Measurements from ENCODE around the gene EGFLAM. TPM values are rescaled to one million over a fixed set of nuclear protein-coding genes. Genes with fewer than 3 reads are reported as not detected.

Gene EGFLAM
- polyA plus RNA-seq, 1 donor from 2014 or later: not detected

- Histone ChIP-seq H3K4me2 (ENCODE audit: low read length) (no peak overlapping the region), H3F3A (ENCODE audit: insufficient read depth, low read length, poor library complexity, severe bottlenecking) (no peaks in the 10 kb centered on the region), H3K27me3 (ENCODE audit: insufficient read depth, low read depth, low read length) (no peaks in the 10 kb centered on the region), H3K36me3 (ENCODE audit: insufficient read depth, low read length) (no peaks in the 10 kb centered on the region), H3K4me3 (ENCODE audit: low read length) (no peak overlapping the region), H4K20me1 (ENCODE audit: insufficient read depth) (no peaks in the 10 kb centered on the region), H2AFZ (ENCODE audit: low read depth, low read length) (no peak overlapping the region), H3K9me2 (ENCODE audit: insufficient read depth, low read length) (no peaks in the 10 kb centered on the region), H3K79me2 (replicated peaks; ENCODE audit: insufficient read depth, low read length) (no peaks in the 10 kb centered on the region), H3K9ac (ENCODE audit: low read length) (no peak overlapping the region), H3K9me3 (ENCODE audit: low read length) (no peaks in the 10 kb centered on the region), H3K27ac (ENCODE audit: low read length) (no peak overlapping the region)
- TF ChIP-seq MXI1 (conservative IDR thresholded peaks at IDR 0.05; ENCODE audit: poor library complexity, severe bottlenecking) (no peak), EZH2 (IDR thresholded peaks at IDR 0.05; ENCODE audit: borderline replicate concordance, insufficient read depth, low read length, poor library complexity, severe bottlenecking) (no peak), CTCF (IDR thresholded peaks at IDR 0.05; ENCODE audit: poor library complexity, severe bottlenecking) (no peak), SMC3 (conservative IDR thresholded peaks at IDR 0.05; ENCODE audit: poor library complexity) (no peak), EP300 (conservative IDR thresholded peaks at IDR 0.05; ENCODE audit: poor library complexity, severe bottlenecking) (no peak), TAF1 (IDR thresholded peaks at IDR 0.05; ENCODE audit: low read depth) (no peak), RAD21 (conservative IDR thresholded peaks at IDR 0.05) (no peak), REST (IDR thresholded peaks at IDR 0.05; ENCODE audit: borderline replicate concordance) (no peak), POLR2AphosphoS5 (IDR thresholded peaks at IDR 0.05) (no peak)
Measured at GRCh38 chr5:38360323-38361061, 102.1 kb downstream of the EGFLAM start.

- TF ChIP-seq CTCF (IDR thresholded peaks at IDR 0.05; ENCODE audit: poor library complexity, severe bottlenecking) (no peak), TAF1 (IDR thresholded peaks at IDR 0.05; ENCODE audit: low read depth) (no peak), EZH2 (IDR thresholded peaks at IDR 0.05; ENCODE audit: borderline replicate concordance, insufficient read depth, low read length, poor library complexity, severe bottlenecking) (no peak), REST (IDR thresholded peaks at IDR 0.05; ENCODE audit: borderline replicate concordance) (no peak), POLR2AphosphoS5 (IDR thresholded peaks at IDR 0.05) (no peak), RAD21 (conservative IDR thresholded peaks at IDR 0.05) (no peak), MXI1 (conservative IDR thresholded peaks at IDR 0.05; ENCODE audit: poor library complexity, severe bottlenecking) (no peak), EP300 (conservative IDR thresholded peaks at IDR 0.05; ENCODE audit: poor library complexity, severe bottlenecking) (no peak), SMC3 (conservative IDR thresholded peaks at IDR 0.05; ENCODE audit: poor library complexity) (no peak)
- no peaks in the 10 kb centered on the region for H3K36me3 ChIP-seq (ENCODE audit: insufficient read depth, low read length)
- no peaks in the 10 kb centered on the region for H4K20me1 ChIP-seq (ENCODE audit: insufficient read depth)
- no peaks in the 10 kb centered on the region for H3K9me3 ChIP-seq (ENCODE audit: low read length)
- no peaks in the 10 kb centered on the region for H3F3A ChIP-seq (ENCODE audit: insufficient read depth, low read length, poor library complexity, severe bottlenecking)
- H3K4me3 ChIP-seq (ENCODE audit: low read length): no peak overlapping the region
- no peaks in the 10 kb centered on the region for H3K79me2 ChIP-seq (replicated peaks; ENCODE audit: insufficient read depth, low read length)
- H3K9me2 ChIP-seq (ENCODE audit: insufficient read depth, low read length): no peaks in the 10 kb centered on the region
- H3K9ac ChIP-seq (ENCODE audit: low read length): no peak overlapping the region
- H3K4me2 ChIP-seq (ENCODE audit: low read length): no peak overlapping the region
- H3K27ac ChIP-seq (ENCODE audit: low read length): no peak overlapping the region
- H2AFZ ChIP-seq (ENCODE audit: low read depth, low read length): no peak overlapping the region
- H3K27me3 ChIP-seq (ENCODE audit: insufficient read depth, low read depth, low read length): no peaks in the 10 kb centered on the region
Measured at GRCh38 chr5:38362713-38363112, 104.4 kb downstream of the EGFLAM start.

Measured in neural cell (in vitro differentiated cells).